HCT116 (cell line): Measurements from ENCODE around the gene NFATC1.

ENCODE experiments used
- CTCF ChIP-seq, 3 experiments: fragments of 200-600 bp in 1 of 3; sonication (generic) in 1 of 3; IDR thresholded peaks in 2 of 3; conservative IDR thresholded peaks in 1 of 3; 2 replicates each; pipeline ENCODE4 v1.5.1; 2012 to 2017; ENCODE audit warnings: low read depth in 2 of 3, low read length in 2 of 3, antibody characterized with exemption in 1 of 3, borderline replicate concordance in 1 of 3, control low read depth in 1 of 3, mild to moderate bottlenecking in 1 of 3, mixed read lengths in 1 of 3, mixed run types in 1 of 3, moderate library complexity in 1 of 3; ENCODE audit not compliant: insufficient read depth in 1 of 3
- EZH2phosphoT487 ChIP-seq: fragments of 200-600 bp; IDR thresholded peaks from 2 replicates; pipeline ENCODE4 v1.6.1; 2018; ENCODE audit warnings: antibody characterized with exemption, borderline replicate concordance
- JUND ChIP-seq: IDR thresholded peaks from 2 replicates; pipeline ENCODE4 v1.6.1; 2012
- POLR2A ChIP-seq: IDR thresholded peaks from 2 replicates; pipeline ENCODE4 v1.7.0; 2011; ENCODE audit warnings: borderline replicate concordance; ENCODE audit not compliant: insufficient read depth, insufficient read length; ENCODE audit errors: extremely low read depth
- POLR2AphosphoS5 ChIP-seq: IDR thresholded peaks from 2 replicates; pipeline ENCODE4 v1.6.1; 2011; ENCODE audit warnings: mild to moderate bottlenecking, low read depth, low read length, moderate library complexity
- SRF ChIP-seq: IDR thresholded peaks from 2 replicates; pipeline ENCODE4 v1.6.1; 2012; ENCODE audit warnings: low read depth
- ZBTB33 ChIP-seq: IDR thresholded peaks from 2 replicates; pipeline ENCODE4 v1.6.1; 2011; ENCODE audit warnings: mild to moderate bottlenecking, low read length, moderate library complexity; ENCODE audit not compliant: insufficient replicate concordance; ENCODE audit errors: extremely low read depth
- TF ChIP-seq, protein P1 (sequence below): IDR thresholded peaks from 2 replicates; pipeline ENCODE4 v1.6.1; 2012

- TF ChIP-seq, protein P1, sequence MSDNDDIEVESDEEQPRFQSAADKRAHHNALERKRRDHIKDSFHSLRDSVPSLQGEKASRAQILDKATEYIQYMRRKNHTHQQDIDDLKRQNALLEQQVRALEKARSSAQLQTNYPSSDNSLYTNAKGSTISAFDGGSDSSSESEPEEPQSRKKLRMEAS: no peak
- TF ChIP-seq CTCF (IDR thresholded peaks at IDR 0.05 in 2 of 3, conservative IDR thresholded peaks at IDR 0.05 in 1 of 3; ENCODE audit: borderline replicate concordance in 1 of 3, insufficient read depth in 1 of 3, low read depth in 2 of 3, low read length in 2 of 3) (no peak), EZH2phosphoT487 (no peak), POLR2A (no peak), POLR2AphosphoS5 (no peak), JUND (no peak), ZBTB33 (no peak), SRF (no peak)
Observed at GRCh38 chr18:79384151-79384807, 11.5 kb upstream of the NFATC1 start.
